Heart left ventricle (tissue), 16 donors: ENCODE results near the gene KREMEN2. TPM values are rescaled to one million over a fixed set of nuclear protein-coding genes. Genes with fewer than 3 reads are reported as not detected.
"Not testable (repeated sequence)": the region's sequence is repeated elsewhere in the genome, so short reads cannot be mapped to it uniquely, and the experiment has no call there.

ENCODE experiments used
- ATAC-seq, 4 donors: fragments of 200-7000 bp; cut with Tn5 transposase; one replicate each; pipeline ENCODE4 v1.9.1; 2020 to 2022; ENCODE audit warnings: moderate library complexity in 4 of 4, mild to moderate bottlenecking in 3 of 4, moderate number of reproducible peaks in 1 of 4
- DNase-seq, 5 donors: peaks; one replicate each; pipeline ENCODE4 v3.0.0-alpha.2; 2020
- H3K27ac ChIP-seq, 12 donors: fragments of 200-600 bp; sonication (generic) in 4 of 12; one replicate each; pipeline versions ENCODE4 v1.5.0 to v1.8.0; 2016 to 2022; ENCODE audit warnings: mild to moderate bottlenecking in 2 of 12
- H3K27me3 ChIP-seq, 9 donors: fragments of 200-600 bp; sonication (generic) in 2 of 9; one replicate each; pipeline versions ENCODE4 v1.5.1 to v1.8.0; 2016 to 2022; ENCODE audit warnings: mild to moderate bottlenecking in 3 of 9
- H3K36me3 ChIP-seq, 9 donors: fragments of 200-600 bp; sonication (generic) in 2 of 9; one replicate each; pipeline versions ENCODE4 v1.5.0 to v1.8.0; 2018 to 2022; ENCODE audit warnings: mild to moderate bottlenecking in 2 of 9
- H3K4me1 ChIP-seq, 12 donors: fragments of 200-600 bp; sonication (generic) in 4 of 12; one replicate each; pipeline versions ENCODE4 v1.5.0 to v1.8.0; 2016 to 2022; ENCODE audit warnings: mild to moderate bottlenecking in 3 of 12
- H3K4me3 ChIP-seq, 12 donors: fragments of 200-600 bp; sonication (generic) in 4 of 12; one replicate each; pipeline versions ENCODE4 v1.5.0 to v1.8.0; 2017 to 2022; ENCODE audit warnings: mild to moderate bottlenecking in 9 of 12, moderate library complexity in 4 of 12
- H3K9me3 ChIP-seq, 12 donors: fragments of 200-600 bp; sonication (generic) in 4 of 12; one replicate each; pipeline versions ENCODE4 v1.5.0 to v1.8.0; 2016 to 2022; ENCODE audit warnings: mild to moderate bottlenecking in 1 of 12
- POLR2A ChIP-seq, 2 donors: fragments of 450-650 bp; IDR thresholded peaks; one replicate each; pipeline ENCODE4 v1.6.1; 2017; ENCODE audit warnings: antibody characterized with exemption in 2 of 2, mild to moderate bottlenecking in 2 of 2, moderate library complexity in 2 of 2
- WGBS, 4 donors: extraction: QIAGEN DNeasy Blood & Tissue Kit in 2 of 4; methylation state at CpG; one replicate each; pipeline versions ENCODE4 v1.1.5 to v1.1.7; 2013 to 2018; 5-methylcytosine and 5-hydroxymethylcytosine counted together
- intact Hi-C, 10 donors: fragments of 100-400 bp; cut with DNase I; formaldehyde crosslinking; loops; one replicate each; pipeline versions ENCODE4 v1.11.1 to v1.14.2; 2022
- polyA plus RNA-seq, 2 donors: library from polyadenylated mRNA; stranded (reverse); fragments of 200-250 nt; gene quantifications; one replicate each; pipeline ENCODE4 v1.2.3, GENCODE V29; 2013
- total RNA-seq, 9 donors: library from RNA; depleted of rRNA in 2 of 9; stranded (reverse); fragments of >200 nt in 2 of 9; fragmentation: NEBNext Ultra II Directional in 3 of 9; extraction: Animal tissue kit (Norgen Biotek cat#: 25700) in 3 of 9; gene quantifications; one replicate each; pipeline versions ENCODE4 v1.1.0 to v1.2.4, GENCODE V29; 2016 to 2023
- TF ChIP-seq, protein P1 (sequence below), 12 donors: fragments of 200-600 bp; sonication (generic) in 4 of 12; IDR thresholded peaks; one replicate each; pipeline versions ENCODE4 v1.5.0 to v1.8.0; 2018 to 2022; ENCODE audit warnings: antibody characterized with exemption in 12 of 12, mild to moderate bottlenecking in 5 of 12
- donor health status: ischemic (EF 13 %, LVEDD 7.1; RV severe dilation, severe dysfunction).
- donor health status: healthy with polysubstance abuse.
- donor health status: DM: no; HTN: yes; CAD: no.
- donor health status: DM: no; HTN: no; CAD: no.
- donor health status: ischemic (EF 25% LVEDD 6.9; RV normal size, moderate dysfunction).
- donor health status: ischemic (EF 25% LVEDD 5.7; RV mildly dilated, moderate dysfunction).
- donor health status: healthy.
- donor health status: DM: yes; HTN: yes; CAD: no.
- donor health status: ischemic (EF 35%, LVEDD 5.7; RV mildly dilated, moderate dysfunction).
- donor health status: nonischemic (EF 11% LVEDD 7.7; RV severe dilation, severe dysfunction).
- donor health status: DM: yes; HTN: yes; CAD: no.
- donor health status: PGD.
- donor health status: ischemic (EF 29% LVEDD 5.4; RV normal size, mild dysfunction).
- donor health status: nonischemic (EF 23%, LVEDD 6.1; RV moderate dilation, normal function).

The KREMEN2 gene
- total and polyA plus RNA-seq, 11 donors: 0.27 TPM; not detected in 10

- TF ChIP-seq POLR2A (IDR thresholded peaks at IDR 0.05): no peak
- TF ChIP-seq, protein P1, sequence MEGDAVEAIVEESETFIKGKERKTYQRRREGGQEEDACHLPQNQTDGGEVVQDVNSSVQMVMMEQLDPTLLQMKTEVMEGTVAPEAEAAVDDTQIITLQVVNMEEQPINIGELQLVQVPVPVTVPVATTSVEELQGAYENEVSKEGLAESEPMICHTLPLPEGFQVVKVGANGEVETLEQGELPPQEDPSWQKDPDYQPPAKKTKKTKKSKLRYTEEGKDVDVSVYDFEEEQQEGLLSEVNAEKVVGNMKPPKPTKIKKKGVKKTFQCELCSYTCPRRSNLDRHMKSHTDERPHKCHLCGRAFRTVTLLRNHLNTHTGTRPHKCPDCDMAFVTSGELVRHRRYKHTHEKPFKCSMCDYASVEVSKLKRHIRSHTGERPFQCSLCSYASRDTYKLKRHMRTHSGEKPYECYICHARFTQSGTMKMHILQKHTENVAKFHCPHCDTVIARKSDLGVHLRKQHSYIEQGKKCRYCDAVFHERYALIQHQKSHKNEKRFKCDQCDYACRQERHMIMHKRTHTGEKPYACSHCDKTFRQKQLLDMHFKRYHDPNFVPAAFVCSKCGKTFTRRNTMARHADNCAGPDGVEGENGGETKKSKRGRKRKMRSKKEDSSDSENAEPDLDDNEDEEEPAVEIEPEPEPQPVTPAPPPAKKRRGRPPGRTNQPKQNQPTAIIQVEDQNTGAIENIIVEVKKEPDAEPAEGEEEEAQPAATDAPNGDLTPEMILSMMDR (IDR thresholded peaks at IDR 0.05): no peak
- no peak for ATAC-seq
- H3K27me3 ChIP-seq: no peaks in the 10 kb centered on the region
Observed at GRCh38 chr16:2942045-2942444, 22.0 kb upstream of the KREMEN2 start.

DNA sequence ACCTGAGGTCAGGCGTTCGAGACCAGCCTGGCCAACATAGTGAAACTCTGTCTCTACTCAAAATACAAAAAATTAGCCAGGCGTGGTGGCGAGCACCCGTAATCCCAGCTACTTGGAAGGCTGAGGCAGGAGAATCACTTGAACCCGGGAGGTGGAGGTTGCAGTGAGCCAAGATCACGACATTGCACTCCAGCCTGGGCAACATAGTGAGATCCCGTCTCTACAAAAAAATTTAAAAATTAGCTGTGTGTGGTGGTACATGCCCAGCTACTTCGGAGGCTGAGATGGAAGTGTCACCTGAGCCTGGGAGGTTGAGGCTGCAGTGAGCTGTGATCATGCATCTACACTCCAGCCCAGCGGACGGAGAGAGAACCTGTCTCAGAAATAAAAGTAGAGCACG, 20.4 kb upstream of the KREMEN2 start:
- ATAC-seq, H3K27ac ChIP-seq, H3K27me3 ChIP-seq, DNase-seq, H3K4me1 ChIP-seq, H3K9me3 ChIP-seq, intact Hi-C loops, H3K4me3 ChIP-seq: not testable (repeated sequence)
- 75 to 92% (median 88%) methylated on average over 11 to 12 of the region's 12 CpGs for WGBS, 4 donors
- H3K36me3 ChIP-seq: peaks cover 0 to 79% (median 59%) of the 10 kb centered on the region in 9 donors

More at GRCh38 chr16:2942045-2942444, 22.0 kb upstream of the KREMEN2 start:
- H3K27ac ChIP-seq: no peak overlapping the region
- H3K4me1 ChIP-seq: no peaks in the 10 kb centered on the region
- H3K4me3 ChIP-seq: no peak overlapping the region
- 70 to 79% (median 73%) methylated on average over 4 of the region's 4 CpGs for WGBS, 4 donors
- intact Hi-C loops: no loop called here
- H3K36me3 ChIP-seq: peaks cover 0 to 91% (median 72%) of the 10 kb centered on the region in 9 donors
- no peaks in the 10 kb centered on the region for H3K9me3 ChIP-seq
- no peak for DNase-seq

DNA sequence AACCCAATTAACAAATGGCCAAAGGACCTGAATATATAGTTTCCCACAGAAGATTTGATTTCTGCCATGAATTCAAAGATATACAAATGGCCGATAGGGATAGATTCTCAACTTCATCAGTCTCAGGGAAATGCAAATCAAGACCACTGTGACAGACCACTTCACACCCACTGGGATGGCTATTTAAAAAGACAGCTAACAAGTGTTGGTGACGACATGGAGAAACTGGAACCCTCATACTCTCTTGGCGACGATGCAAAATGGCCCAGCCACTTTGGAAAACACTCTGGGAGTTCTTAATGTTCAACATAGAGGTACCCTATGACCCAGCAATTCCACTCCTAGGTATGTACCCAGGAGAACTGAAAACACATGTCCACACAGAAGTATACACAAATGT, 17.4 kb upstream of the KREMEN2 start:
- DNase-seq (no peak), ATAC-seq (no peak)
- Histone ChIP-seq H3K36me3 (peaks cover 0 to 62% (median 43%) of the 10 kb centered on the region in 9 donors), H3K4me1 (no peaks in the 10 kb centered on the region), H3K27ac (no peak overlapping the region), H3K9me3 (no peaks in the 10 kb centered on the region), H3K4me3 (no peak overlapping the region), H3K27me3 (no peaks in the 10 kb centered on the region)
- TF ChIP-seq, protein P1 (IDR thresholded peaks at IDR 0.05): no peak
- TF ChIP-seq POLR2A (IDR thresholded peaks at IDR 0.05): no peak
- intact Hi-C loops: no loop called here
- 95 to 98% (median 96%) methylated on average over 4 of the region's 4 CpGs for WGBS, 4 donors

DNA sequence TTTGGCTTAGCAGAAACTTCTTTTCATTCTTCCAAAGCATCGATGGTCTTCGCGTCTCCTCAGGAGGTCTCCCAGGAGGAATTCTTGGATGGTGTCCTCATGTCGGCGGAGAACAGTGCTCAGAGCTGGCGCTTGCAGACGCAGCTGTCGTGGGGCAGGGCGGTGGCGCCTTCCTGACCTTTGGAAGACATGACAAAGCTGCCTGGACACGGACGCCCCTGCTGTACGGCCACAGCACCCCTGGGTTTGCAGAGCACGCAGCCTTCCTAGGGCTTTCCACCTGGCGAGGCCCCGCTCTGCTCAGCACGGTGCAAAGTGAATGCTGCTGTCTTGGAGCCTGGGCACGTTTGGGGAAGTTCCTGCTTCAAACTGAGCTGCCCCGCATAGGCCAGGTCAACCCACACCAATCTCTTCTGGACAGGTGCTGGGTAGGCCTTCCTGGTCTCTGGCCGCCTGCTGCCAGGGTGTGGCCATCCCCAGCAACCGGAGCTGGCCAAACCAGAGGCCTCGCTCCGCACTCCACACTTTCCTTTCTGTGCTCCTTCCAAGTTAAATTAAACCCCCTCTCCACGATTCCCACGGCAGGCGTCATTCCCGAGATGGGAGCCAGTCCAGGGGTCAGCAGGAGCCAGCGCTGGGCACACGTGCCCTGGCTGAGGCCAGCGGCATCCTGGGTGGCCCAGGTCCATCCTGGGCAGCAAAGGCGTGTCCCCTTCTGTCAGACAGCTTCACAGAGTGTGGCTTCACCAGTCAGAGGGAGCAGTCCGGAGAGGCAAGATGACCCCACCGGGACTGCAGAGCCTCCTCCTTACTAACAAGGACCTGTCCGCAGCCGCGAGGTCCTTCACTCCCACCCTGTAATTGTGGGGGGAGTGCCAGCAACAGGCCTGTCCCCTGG, 15.0 kb upstream of the KREMEN2 start:
- Histone ChIP-seq H3K4me3 (no peak overlapping the region), H3K27ac (no peak overlapping the region), H3K4me1 (no peaks in the 10 kb centered on the region), H3K9me3 (no peaks in the 10 kb centered on the region), H3K27me3 (peaks cover 0 to 5% (median 0%) of the 10 kb centered on the region in 9 donors), H3K36me3 (peaks cover 0 to 38% (median 29%) of the 10 kb centered on the region in 9 donors)
- no peak for TF ChIP-seq POLR2A (IDR thresholded peaks at IDR 0.05)
- TF ChIP-seq, protein P1 (IDR thresholded peaks at IDR 0.05): no peak
- 80 to 89% (median 86%) methylated on average over 35 to 36 of the region's 36 CpGs for WGBS, 4 donors
- intact Hi-C loops: no loop called here
- DNase-seq (peak in 1 of 5 donors; percentile 51), ATAC-seq (peak in 1 of 4 donors; percentile 19)
